ENCODE data around the gene MXRA7. TPM values are rescaled to one million over a fixed set of nuclear protein-coding genes. Genes with fewer than 3 reads are reported as not detected.

MXRA7 gene
- 49.4 and 57.9 TPM in 2 replicates for total RNA-seq (2014; rRNA removed; shearing (Covaris generic))

DNA sequence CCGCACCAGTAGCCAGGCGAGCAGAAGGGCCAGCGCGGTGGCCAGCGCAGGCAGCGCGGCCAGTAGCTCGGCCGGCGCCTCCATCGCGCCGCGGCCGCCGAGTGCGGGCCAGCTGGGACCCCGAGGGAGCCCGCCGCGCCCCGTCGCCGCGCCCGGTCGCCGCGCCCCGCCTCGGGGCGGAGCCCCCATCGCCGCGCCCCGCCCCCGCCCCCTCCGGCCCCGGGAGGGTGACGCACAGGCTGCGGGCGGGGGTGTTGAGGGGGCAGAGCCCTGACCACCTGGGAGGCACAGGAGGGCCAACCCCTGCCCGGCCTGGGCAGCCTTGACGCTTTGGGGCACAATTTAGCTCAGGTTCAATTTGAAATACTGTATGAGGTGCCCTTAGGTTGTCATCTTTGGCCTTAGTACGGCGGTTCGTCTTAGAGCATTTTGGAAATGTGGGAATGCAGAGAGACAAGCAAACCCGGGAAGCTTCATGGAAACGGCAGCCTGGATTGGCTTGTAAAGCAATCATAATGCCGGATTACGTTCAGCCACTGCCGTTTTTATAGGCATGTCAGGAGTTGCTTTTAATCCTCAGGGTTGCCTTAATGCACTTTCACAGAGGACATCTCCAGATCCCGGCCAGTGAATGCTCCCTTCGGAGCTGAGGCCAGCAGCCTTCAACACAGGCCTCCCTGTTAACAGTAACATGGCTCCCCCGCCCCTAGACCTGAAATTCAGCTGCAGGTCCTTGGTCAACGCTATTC lies at the start of gene MXRA7:
Gene MXRA7 (minus strand): TSS at position 103 of the 749 bp plus-strand sequence. CDS start 19 bp downstream, at position 84.

DNA sequence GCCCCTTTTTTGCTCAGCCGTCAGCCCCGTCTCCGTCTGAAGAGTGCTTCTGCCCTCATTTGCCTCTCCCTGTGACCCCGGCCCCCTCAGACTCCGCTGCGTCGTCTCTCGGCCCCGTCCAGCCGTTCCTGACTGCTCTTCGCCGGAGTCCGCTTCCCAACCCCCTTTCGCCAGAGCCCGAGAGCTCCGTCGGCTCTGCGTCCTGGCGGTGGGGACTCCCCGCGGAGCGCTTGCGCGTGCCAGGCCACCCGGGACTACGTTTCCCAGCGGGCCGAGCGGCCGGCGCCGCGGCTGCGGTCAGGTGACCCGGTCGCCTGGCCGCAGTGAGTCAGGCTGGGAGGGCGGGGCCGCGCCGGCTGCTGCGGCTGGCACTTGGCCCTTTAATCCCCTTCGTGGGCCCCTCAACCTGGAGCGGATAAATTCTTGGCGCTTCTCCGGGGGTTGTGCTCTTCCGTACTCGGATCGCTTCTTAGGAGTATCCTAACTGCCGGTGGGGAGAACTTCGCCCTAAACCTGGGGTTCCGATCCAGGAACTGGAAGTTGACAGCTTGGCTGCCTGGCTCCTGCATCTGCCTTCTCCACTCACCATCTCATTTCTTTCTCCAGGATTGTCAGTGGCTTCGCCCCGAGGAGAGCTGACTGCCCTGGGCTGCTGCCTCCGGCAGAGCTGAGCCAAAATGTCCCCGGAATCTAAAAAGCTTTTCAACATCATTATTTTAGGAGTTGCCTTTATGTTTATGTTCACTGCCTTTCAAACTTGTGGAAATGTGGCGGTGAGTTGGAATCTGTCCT lies 27.1 kb upstream of the MXRA7 start, which contains the start of gene MFSD11:
Gene MFSD11 (plus strand): TSS at position 444 of the 792 bp plus-strand sequence. CDS start 234 bp downstream, at position 678.

DNA sequence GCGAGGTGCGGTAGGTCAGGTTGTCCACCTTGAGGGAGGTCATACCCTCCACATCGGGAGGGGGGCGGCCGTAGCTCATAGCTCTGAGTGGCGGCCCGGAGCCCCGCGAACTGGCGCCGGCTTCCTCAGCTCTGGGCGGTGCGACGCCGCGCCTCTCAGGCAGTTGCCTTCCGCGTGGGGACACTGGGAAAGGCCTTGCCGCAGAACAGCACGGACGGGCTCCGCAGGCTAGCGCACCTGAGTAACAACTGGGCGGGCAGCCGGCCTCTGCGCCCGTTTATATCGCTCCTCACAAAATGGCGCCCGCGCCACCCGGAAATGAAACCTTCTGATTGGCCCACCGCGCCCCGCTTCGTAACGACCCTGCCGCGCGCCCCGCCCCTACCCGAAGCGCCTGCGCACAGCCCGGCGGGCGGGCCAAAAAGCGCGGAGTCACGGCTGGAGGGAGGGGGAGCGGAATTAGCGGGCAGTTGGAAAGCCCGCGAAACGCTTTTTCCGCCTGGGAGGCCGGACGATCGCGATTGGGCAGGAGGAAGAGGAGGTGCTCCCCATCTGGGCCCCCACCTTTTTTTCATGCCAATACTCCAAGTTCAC lies 26.4 kb upstream of the MXRA7 start, which contains the start of gene SRSF2:
Gene SRSF2 (minus strand): TSS at position 250 of the 594 bp plus-strand sequence. CDS start 171 bp downstream, at position 79.

GRCh38 chr17:76726776-76727718 lies 16.3 kb upstream of the MXRA7 start, which contains the start of gene METTL23:
Gene METTL23, plus strand, starts transcription at chr17:76726839. Its CDS starts 2,872 bp downstream, at chr17:76729711.

GRCh38 chr17:76726231-76726775 lies 15.5 kb upstream of the MXRA7 start, which contains the start of gene JMJD6:
Gene JMJD6, minus strand, starts transcription at chr17:76726606. Its CDS starts 131 bp downstream, at chr17:76726475.

GRCh38 chr17:76643553-76644148 lies 67.1 kb downstream of the MXRA7 start, which contains the start of gene ST6GALNAC1:
Gene ST6GALNAC1, minus strand, starts transcription at chr17:76643757. Its CDS starts 119 bp downstream, at chr17:76643638.

Small RNA genes within 50 kb of the gene (small RNA-seq; reads per million reads assigned to genes)
- gene AC005837.3 (not detected), gene RF02271 (not detected), gene RNU6-227P (not detected), gene RNU6-97P (not detected), gene RNY4P36 (0.46 reads per million, percentile 17 among the genes with 10 or more reads in this experiment)

Other genes with a start within 250 kb of the MXRA7 start
- gene AANAT, start 243.4 kb downstream of the MXRA7 start, total RNA-seq (2014; rRNA removed; shearing (Covaris generic)): not detected in 2 replicates
- 12.6 and 14.4 TPM in 2 replicates for gene RHBDF2, start 209.5 kb downstream of the MXRA7 start, total RNA-seq (2014; rRNA removed; shearing (Covaris generic))
- gene CYGB, start 173.3 kb downstream of the MXRA7 start, total RNA-seq (2014; rRNA removed; shearing (Covaris generic)): 2.4 TPM in 1 of 2 replicates, not detected in the other
- 0.24 TPM in 1 of 2 replicates, not detected in the other for gene PRCD, start 170.9 kb downstream of the MXRA7 start, total RNA-seq (2014; rRNA removed; shearing (Covaris generic))
- 2.8 and 6.1 TPM in 2 replicates for gene ST6GALNAC2, start 125.1 kb downstream of the MXRA7 start, total RNA-seq (2014; rRNA removed; shearing (Covaris generic))
- gene ST6GALNAC1, start 67.2 kb downstream of the MXRA7 start, total RNA-seq (2014; rRNA removed; shearing (Covaris generic)): not detected in 2 replicates
- 31.8 and 33.3 TPM in 2 replicates for gene JMJD6, start 15.6 kb upstream of the MXRA7 start, total RNA-seq (2014; rRNA removed; shearing (Covaris generic))
- 37.5 and 40.5 TPM in 2 replicates for gene METTL23, start 15.9 kb upstream of the MXRA7 start, total RNA-seq (2014; rRNA removed; shearing (Covaris generic))
- 460 and 490 TPM in 2 replicates for gene SRSF2, start 26.4 kb upstream of the MXRA7 start, total RNA-seq (2014; rRNA removed; shearing (Covaris generic))
- gene MFSD11, start 27.2 kb upstream of the MXRA7 start, total RNA-seq (2014; rRNA removed; shearing (Covaris generic)): 10.0 and 14.7 TPM in 2 replicates
- 9.9 and 15.8 TPM in 2 replicates for gene MGAT5B, start 157.4 kb upstream of the MXRA7 start, total RNA-seq (2014; rRNA removed; shearing (Covaris generic))